ENCODE measurements around the gene ZNF280D.

ZNF280D gene

GRCh38 chr15:56732135-56732885, 999 bp downstream of the ZNF280D start:
- H3K4me1 ChIP-seq (ENCODE audit: control insufficient read depth in 1 of 2, insufficient read depth in 1 of 2, low read depth in 1 of 2, low read length in 1 of 2), result peaks cover 51 to 53% of the 10 kb centered on the region in 2 experiments
- no peaks in the 10 kb centered on the region for H3K27me3 ChIP-seq
- no peaks in the 10 kb centered on the region for H3K9me3 ChIP-seq
- no peak for TF ChIP-seq CTCF (IDR thresholded peaks at IDR 0.05)
- peak overlapping the region; percentile 95 for H3K27ac ChIP-seq
- peak overlapping the region; percentile 78 to 85 for H3K4me3 ChIP-seq (ENCODE audit: low read depth in 1 of 2, low read length in 1 of 2)
- no peaks in the 10 kb centered on the region for H3K36me3 ChIP-seq

GRCh38 chr15:56731548-56731947, 1.8 kb downstream of the ZNF280D start:
- Histone ChIP-seq H3K4me3 (ENCODE audit: low read depth in 1 of 2, low read length in 1 of 2) (peak overlapping the region in 1 of 2 experiments; percentile 85), H3K27me3 (no peaks in the 10 kb centered on the region), H3K27ac (peak overlapping the region; percentile 95), H3K4me1 (ENCODE audit: control insufficient read depth in 1 of 2, insufficient read depth in 1 of 2, low read depth in 1 of 2, low read length in 1 of 2) (peaks cover 51 to 54% of the 10 kb centered on the region in 2 experiments), H3K36me3 (no peaks in the 10 kb centered on the region), H3K9me3 (no peaks in the 10 kb centered on the region)
- TF ChIP-seq CTCF (IDR thresholded peaks at IDR 0.05), result no peak

- H3K27me3 ChIP-seq, result no peaks in the 10 kb centered on the region
- H3K4me3 ChIP-seq (ENCODE audit: low read depth in 1 of 2, low read length in 1 of 2), result no peak overlapping the region
Observed at GRCh38 chr15:56729561-56729960, 3.7 kb downstream of the ZNF280D start.

GRCh38 chr15:56725386-56725785, 7.9 kb downstream of the ZNF280D start:
- Histone ChIP-seq H3K4me1 (ENCODE audit: control insufficient read depth in 1 of 2, insufficient read depth in 1 of 2, low read depth in 1 of 2, low read length in 1 of 2) (peaks cover 29 to 40% of the 10 kb centered on the region in 2 experiments), H3K9me3 (no peaks in the 10 kb centered on the region), H3K4me3 (ENCODE audit: low read depth in 1 of 2, low read length in 1 of 2) (no peak overlapping the region), H3K27ac (no peak overlapping the region), H3K27me3 (no peaks in the 10 kb centered on the region), H3K36me3 (no peaks in the 10 kb centered on the region)
- TF ChIP-seq CTCF (IDR thresholded peaks at IDR 0.05), result no peak

More at GRCh38 chr15:56729561-56729960, 3.7 kb downstream of the ZNF280D start:
- Histone ChIP-seq H3K27ac (peak overlapping the region; percentile 56), H3K36me3 (no peaks in the 10 kb centered on the region), H3K9me3 (no peaks in the 10 kb centered on the region), H3K4me1 (ENCODE audit: control insufficient read depth in 1 of 2, insufficient read depth in 1 of 2, low read depth in 1 of 2, low read length in 1 of 2) (peaks cover 54 to 62% of the 10 kb centered on the region in 2 experiments)
- TF ChIP-seq CTCF (IDR thresholded peaks at IDR 0.05), result no peak

- no peaks in the 10 kb centered on the region for H3K27me3 ChIP-seq
- TF ChIP-seq CTCF (IDR thresholded peaks at IDR 0.05), result no peak
Observed at GRCh38 chr15:56724232-56724631, 9.1 kb downstream of the ZNF280D start.

More at GRCh38 chr15:56724232-56724631, 9.1 kb downstream of the ZNF280D start:
- Histone ChIP-seq H3K4me3 (ENCODE audit: low read depth in 1 of 2, low read length in 1 of 2) (no peak overlapping the region), H3K4me1 (ENCODE audit: control insufficient read depth in 1 of 2, insufficient read depth in 1 of 2, low read depth in 1 of 2, low read length in 1 of 2) (peaks cover 17 to 28% of the 10 kb centered on the region in 2 experiments), H3K27ac (no peak overlapping the region), H3K9me3 (no peaks in the 10 kb centered on the region), H3K36me3 (no peaks in the 10 kb centered on the region)
